GM10248 (cell line): ENCODE measurements around the gene LIN7B.
A peak's percentile ranks its signal among the peaks of the same experiment; 100 is the strongest.

Experiments
- CTCF ChIA-PET: fragments of 300-600 bp; sonication (Branson Sonifier 250); formaldehyde crosslinking; extraction: SDS; loops from one replicate; lab custom pipeline; 2021; ENCODE audit warnings: antibody characterized with exemption; lab: Yijun Ruan, JAX
- POLR2A ChIA-PET: fragments of 350-650 bp; sonication (Branson Sonifier 250); formaldehyde crosslinking; extraction: SDS; loops from one replicate; lab custom pipeline; 2020; ENCODE audit warnings: antibody characterized with exemption; lab: Yijun Ruan, JAX
- DNase-seq: peaks from one replicate; pipeline ENCODE4 v3.0.0; 2012; ENCODE audit errors: extremely low spot score
- CTCF ChIP-seq: IDR thresholded peaks from 2 replicates; pipeline ENCODE4 v1.5.1; 2012; ENCODE audit warnings: mild to moderate bottlenecking, low read depth; ENCODE audit errors: extremely low read depth, missing control alignments, control extremely low read depth

LIN7B gene

GRCh38 chr19:49103331-49104085 lies 10.7 kb upstream of the LIN7B start:
- no peak for TF ChIP-seq CTCF
- POLR2A ChIA-PET: no interaction called here
- no peak for DNase-seq
- CTCF ChIA-PET: no interaction called here

- POLR2A ChIA-PET: no interaction called here
- no peak for DNase-seq
- CTCF ChIA-PET: interaction anchor here (0.9 to 3.0 kb wide), 7 partner anchors 9 to 111 kb away, joined by 4 to 21 read pairs (median 11); partner anchors contain the start of genes GYS1, LIN7B and RUVBL2
- no peak for TF ChIP-seq CTCF
These were observed 9.8 kb upstream of the LIN7B start for GRCh38 chr19:49104229-49104864.

GRCh38 chr19:49106648-49107135 lies 7.5 kb upstream of the LIN7B start:
- no peak for DNase-seq
- peak; percentile 77 for TF ChIP-seq CTCF
- CTCF ChIA-PET: interaction anchor here (0.8 to 3.0 kb wide), 15 partner anchors 8 to 114 kb away, joined by 3 to 22 read pairs (median 8); partner anchors contain the start of genes GYS1, LIN7B and RUVBL2
- POLR2A ChIA-PET: no interaction called here

GRCh38 chr19:49107625-49108459 lies 6.3 kb upstream of the LIN7B start:
- CTCF ChIA-PET: interaction anchor here (0.7 to 1.3 kb wide), 2 partner anchors 10 to 12 kb away, joined by 3 to 5 read pairs; no protein-coding TSS in a partner anchor
- POLR2A ChIA-PET: no interaction called here

DNA sequence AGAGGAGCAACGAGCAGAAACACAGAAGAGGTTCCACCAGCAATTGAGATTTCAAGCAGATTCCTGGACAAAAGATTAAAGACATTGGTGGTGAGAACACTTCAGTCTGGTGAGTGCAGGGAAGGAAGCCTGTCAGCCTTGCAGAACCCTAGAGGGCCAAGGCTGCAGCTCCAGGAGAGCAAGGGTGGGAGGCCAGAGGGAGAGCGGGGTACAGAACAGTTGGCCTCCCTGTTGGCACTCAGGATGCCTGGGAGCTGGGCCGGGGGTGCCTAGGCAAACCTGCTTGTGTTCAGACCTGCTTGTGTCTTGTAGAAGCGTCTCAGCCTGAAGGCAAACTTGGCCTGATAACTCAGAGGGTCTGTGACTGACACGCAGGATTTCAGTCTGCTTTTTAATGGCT lies 5.1 kb upstream of the LIN7B start:
- TF ChIP-seq CTCF: no peak
- CTCF ChIA-PET: interaction anchor here (1.2 to 2.8 kb wide), 3 partner anchors 11 to 99 kb away, joined by 3 to 10 read pairs (median 5); no protein-coding TSS in a partner anchor
- DNase-seq: no peak
- POLR2A ChIA-PET: no interaction called here

More at GRCh38 chr19:49107625-49108459, 6.3 kb upstream of the LIN7B start:
- no peak for DNase-seq
- TF ChIP-seq CTCF: no peak
